GM19328 (cell line): Measurements from ENCODE around the gene DGKI.

Experiments
- ATAC-seq: cut with Tn5 transposase; IDR thresholded peaks from one replicate; pipeline ENCODE4 v1.9.1; 2021; ENCODE audit warnings: mild to moderate bottlenecking, moderate library complexity; ENCODE audit not compliant: unreplicated experiment

The DGKI gene

DNA sequence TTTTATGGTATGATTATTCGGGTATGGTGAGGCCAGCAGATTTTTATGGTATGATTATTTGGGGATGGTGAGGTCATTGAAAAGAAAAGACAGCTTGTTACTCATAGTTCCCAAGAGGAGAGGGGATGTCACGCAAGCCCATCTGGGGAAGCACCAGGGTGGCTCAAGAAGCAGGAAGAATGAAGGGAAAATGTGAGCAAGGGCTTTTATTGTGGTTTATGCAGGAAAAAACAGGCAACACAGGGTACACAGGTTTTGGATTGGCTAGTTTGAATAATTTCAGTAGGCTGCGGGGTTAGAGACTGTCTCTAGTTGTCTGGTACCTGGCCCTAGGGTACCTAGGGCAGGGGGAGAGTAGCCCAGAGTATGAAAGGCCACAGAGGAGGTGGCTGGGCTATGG lies 26.8 kb upstream of the DGKI start:
- ATAC-seq = no peak

DNA sequence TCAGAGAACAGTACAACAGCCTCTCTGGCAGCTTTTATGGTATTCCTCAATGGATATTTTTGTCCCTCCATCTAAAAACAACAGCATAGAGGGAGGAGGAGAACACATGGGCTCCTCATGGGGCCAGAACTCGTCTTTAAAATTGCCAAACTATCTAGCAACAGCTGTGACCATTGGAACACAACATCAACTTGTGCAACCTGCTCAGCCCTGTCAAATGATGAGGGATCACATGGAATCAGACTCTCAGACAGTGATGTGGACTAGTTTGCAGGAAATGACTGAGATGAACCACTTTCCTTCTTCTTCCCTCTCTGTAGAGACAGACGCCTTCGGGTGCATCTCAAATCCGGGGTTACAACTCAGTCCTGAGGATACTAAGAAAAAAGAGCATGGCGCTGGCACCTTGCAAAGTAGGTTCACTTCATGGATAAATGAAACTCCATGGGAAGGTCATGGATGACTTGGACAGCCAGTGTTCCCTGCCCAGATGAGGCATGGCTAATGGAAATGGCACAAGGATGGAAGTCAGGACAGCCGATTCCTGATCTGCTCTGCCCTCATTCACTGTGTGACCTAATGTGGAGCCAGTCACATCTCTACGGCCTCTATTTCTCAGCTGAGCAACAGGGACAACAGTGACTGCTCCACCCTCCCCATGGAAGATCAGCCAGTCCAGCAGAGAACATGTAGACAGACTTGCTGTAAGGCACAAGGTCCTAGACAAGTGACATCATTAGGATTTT lies 24.6 kb upstream of the DGKI start:
- ATAC-seq = no peak

DNA sequence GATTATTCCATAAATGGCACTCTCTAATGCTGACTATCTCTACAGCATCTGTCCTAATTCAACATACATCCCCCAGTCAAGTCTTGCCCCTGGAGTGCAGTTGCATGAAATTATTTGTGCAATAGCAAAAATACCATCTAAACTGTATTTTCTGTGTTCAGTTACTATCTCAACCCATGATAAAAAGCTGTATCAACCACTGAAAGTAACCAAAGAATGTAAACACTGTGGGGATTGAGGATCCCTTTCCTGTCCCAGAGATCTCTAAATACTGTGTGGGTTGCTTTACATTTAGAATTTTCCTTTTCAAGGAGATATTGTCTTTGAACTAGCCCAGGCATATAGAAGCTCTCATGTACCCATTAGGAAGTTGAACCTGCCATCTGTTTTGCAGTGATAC lies 23.9 kb upstream of the DGKI start:
- no peak for ATAC-seq

DNA sequence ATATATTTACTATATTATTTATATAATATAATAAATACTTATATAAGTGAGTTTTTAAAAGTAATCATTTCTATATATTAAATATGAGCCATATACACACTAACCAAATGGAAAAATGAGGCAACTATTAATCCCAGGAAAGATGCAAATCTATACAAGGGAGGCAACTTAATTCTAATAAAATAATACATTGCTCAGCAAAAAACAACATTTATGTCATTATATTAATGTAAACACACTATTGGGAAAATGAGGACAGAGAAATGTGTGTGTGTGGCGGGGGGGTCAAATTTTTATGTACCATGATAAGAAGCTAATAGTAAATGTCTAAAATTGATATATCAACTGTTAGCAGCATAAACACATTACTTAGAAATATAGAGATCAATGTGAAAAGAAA lies 23.3 kb upstream of the DGKI start:
- ATAC-seq = no peak

DNA sequence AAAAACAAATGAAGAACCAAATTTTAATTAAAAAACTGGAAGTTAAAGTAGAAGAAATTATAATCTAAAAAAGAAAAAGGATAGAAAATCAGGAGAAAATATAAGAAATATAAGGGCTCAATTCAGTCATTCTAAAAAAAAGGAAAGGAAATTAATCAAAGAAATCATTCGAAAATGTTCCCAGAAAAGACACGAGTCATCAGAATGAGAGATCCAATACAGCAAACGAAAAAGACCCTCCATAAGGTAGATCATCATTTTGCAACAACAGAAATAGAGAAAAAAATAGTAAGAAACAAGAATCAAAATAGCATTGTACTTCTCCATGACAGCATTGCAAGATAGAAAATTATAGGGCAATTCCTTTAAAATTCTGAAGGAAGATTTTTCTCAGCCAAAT lies 22.5 kb upstream of the DGKI start:
- no peak for ATAC-seq

DNA sequence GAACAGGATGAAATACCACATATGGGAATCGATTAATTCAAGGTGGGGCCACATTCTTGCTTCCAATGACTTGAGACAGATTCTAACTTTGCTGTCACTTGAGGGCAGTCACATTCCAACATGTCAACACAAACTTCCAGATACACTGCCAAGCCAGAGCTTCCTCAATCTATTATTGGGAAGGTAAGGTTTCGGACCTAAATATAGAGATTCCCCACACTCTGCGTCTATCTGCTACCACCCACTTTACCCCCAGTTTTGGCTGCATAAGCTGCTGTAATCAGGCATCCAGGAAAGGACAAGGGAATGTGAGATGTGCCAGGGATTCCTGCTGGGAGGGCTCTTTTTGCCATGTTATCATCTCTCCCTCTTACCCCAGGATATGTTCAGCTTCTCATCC lies 20.5 kb upstream of the DGKI start:
- ATAC-seq = no peak

DNA sequence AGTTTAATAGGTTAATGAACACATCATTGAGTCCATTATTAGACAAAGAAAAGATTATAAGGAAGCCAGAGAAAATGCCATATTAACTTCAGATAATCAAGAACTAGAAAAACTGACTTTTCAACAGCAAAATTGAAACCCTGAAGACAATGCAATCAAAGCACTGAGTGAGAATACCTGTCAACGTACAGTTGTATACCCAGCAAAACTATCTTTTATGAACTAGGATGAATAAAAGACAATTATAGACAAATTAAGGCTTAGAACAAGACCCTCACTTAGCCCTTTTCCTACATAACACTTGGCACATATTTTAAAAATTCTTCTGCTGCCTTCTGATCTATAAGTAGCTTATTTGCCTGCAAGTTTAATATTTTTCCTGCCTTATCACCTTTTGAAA lies 19.0 kb upstream of the DGKI start:
- no peak for ATAC-seq

DNA sequence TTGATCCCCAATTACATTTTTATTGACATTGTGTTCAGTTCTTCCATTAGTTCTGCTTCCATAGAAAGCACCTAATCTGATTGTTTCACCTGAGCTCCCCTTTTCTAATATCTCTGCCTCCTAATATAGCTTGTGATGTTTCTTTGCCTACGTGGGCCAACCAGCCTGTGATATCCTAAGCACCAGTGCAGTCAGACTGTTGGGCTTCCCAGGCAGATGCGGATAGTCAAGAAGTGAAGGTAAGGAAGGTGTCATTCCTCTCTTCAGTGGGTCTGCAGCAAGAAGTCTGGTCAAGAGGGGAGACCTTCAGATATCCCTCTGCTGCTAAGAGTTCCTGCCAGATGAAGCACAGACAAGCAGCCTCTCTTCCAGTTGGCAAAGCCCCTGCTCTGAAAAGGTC lies 16.2 kb upstream of the DGKI start:
- ATAC-seq = no peak

DNA sequence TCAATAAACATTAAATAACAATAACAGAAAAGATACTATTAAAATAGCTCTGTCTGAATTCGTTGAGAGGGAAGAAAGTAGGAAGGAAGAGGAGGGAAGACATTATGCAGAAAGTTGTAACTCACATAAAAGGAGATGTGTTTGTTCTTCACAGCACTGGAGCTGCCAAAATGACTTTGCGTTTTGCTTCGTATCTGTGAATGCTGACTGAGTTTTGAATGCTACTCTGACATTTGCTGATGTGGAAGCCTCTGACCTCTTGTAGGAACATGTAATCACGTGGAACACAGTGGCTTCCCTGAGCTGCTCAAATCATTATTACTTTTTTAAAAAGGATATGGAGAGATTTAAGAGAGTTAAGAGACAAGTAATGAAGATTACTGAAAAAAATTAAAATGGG lies 15.6 kb upstream of the DGKI start:
- ATAC-seq = no peak

DNA sequence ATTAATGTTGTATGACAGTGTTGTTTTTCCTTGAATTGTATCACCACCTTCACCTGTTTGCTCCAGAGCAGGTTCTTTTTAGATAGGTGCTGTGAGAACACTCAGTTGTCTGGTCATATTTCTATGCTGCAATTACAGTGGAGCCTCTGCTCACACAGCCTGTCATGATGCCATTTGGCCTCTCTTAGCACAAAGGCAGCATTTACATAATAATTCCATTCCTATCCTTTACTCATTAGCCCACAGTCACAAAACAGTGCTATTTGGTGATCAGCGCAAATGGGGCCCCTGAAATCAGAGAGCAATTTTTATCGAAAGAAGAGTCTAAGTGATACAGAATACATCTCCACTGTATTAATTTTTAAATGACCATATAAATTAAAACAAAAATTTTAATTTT lies 13.8 kb upstream of the DGKI start:
- no peak for ATAC-seq

DNA sequence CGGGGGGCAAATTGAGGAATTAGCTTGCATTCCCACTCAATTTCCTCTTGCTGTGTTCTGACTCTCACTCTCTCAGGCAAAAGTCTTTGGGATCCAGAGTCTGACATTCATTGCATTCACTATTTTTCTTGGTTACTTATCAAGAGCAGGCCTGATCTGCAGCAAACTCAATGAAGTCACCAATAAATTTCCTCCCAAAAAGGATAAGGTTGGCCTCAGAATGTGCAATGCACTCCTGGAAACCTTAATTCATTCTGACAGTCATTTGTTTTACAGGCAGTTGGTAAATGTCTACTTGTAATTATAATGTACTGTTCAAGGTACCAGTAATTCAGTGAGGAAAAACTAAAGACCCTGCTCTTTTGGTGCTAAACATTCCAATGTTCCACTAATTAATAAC lies 6.3 kb upstream of the DGKI start:
- ATAC-seq = no peak

DNA sequence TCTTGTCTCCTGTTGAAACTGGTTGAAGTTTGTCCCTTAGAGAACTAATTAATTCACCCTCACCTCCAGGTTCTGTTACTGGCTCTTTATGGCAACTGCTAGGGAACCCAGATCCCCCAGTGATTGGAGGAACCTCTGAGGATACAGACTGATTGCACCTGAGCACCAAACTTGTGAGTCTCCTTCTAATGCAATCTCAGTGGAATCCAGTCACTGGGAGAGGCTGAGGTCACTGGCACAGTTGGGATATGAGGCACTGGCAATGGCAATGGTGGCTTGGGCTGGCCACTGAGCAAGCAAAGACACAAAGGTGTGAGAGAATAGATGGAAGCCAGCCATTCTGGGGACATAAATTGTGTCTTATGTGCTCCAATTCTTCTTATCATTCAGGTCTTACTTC lies 5.3 kb upstream of the DGKI start:
- no peak for ATAC-seq

DNA sequence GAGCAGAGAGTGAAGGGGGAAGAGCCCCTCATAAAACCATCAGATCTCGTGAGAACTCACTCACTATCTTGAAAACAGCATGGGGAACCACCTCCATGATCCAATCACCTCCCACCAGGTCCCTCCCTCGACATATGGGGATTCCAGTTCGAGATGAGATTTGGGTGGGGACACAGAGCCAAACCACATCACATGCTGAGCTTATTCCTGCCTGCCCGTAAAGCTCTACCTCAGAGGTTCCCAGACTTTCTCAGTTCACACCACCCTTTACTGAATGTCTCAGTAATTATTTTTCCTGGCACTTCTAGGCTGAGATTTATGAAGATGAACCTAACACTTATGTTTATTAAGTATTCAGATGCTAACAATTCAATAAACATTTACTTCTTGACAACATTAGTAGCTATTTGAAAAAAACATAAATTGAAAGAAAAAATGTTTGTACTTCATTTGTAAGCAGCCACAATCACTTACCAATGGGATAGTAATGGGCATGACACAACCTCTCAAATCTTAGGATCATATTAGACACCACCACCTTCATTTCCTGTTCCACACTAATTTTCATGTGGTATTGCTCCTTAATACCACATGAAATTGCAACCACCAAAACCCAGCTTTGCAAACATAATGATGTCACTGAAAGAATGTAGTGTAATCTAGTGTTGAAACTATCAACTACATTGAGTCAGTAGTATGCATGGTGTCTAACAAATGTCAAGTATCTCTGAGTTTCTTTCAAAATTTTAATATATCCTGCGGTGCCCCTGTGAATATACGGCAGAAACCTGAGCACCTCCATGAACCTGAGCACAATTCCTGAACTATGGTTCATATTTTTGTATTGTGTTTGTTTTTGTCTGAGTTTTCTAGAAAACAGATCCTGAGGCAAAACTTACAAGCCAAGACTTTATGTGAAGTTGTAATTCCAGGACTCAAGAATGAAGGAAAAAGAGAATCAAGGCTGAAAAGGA lies 4.5 kb upstream of the DGKI start:
- ATAC-seq = no peak

DNA sequence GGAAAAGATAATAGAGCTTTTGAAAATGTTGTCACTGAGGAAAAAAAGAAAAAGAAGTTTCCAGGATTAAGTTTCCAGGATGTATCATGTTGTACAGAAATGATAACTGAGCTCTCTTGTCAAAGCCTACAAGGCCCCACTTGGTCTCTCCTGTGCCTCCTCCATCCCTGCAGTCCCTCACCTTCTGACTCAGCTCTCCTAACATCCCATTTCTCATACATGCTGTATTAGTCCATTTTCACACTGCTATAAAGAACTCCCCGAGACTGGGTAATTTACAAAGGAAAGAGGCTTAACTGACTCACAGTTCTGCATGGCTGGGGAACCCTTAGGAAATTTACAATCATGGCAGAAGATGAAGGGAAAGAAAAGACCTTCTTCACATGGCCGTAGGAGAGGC lies 3.8 kb upstream of the DGKI start:
- no peak for ATAC-seq

DNA sequence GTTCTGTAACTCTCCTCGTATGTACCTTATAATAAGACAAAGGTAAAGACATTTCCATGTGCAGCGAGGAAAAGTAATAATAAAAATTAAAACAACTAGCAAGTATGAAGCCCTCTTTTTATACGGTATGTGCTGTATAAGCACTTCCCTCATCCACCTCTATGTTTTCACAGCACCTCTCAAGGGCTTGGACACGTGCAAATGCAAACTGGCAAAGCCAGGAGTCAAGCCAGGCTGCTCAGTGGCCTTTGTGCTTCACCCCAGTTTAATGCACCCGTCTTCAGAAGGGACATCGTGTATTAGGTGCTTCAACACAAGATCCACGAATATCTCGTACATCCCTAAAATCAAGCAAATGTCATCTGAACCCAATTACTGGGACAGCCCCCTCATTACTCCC lies 1.3 kb upstream of the DGKI start:
- no peak for ATAC-seq

DNA sequence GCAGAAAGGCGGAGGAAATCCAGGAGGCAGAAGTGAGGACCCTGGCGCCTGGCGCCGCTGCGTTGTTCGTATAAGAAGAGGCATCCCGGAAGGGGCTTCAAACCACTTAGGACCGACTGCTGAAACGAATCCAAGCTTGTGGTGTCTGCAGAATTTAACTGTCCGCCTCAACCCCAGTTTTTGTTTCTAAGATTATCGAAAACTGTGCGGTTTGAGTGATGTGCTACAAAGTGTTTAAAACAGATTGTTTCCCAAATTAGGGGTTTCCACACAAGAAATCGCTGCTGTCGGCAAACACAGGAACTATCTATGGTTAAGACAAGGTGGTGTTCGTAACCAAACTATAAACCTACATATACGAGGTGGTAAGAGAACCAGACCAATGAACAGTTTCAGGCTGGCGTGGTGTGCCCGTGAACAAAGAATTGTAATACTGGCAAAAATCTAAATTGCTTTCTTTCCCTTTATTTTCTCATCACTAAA lies 835 bp upstream of the DGKI start:
- no peak for ATAC-seq

DNA sequence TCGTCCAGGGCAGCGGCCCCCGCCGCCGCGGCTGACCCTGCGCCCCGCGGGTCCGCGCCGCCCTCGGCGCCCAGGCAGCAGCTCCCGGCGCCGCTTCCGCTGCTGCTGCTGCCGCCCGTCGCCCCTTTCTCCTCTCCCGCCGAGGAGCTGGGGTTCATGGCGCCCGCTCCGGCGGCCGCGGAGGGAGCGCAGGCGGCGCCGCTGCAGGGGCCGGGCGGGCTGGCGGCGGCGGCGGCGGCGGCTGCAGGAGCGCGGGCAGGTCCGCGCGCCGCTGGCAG lies 286 bp downstream of the DGKI start:
- ATAC-seq = no peak

DNA sequence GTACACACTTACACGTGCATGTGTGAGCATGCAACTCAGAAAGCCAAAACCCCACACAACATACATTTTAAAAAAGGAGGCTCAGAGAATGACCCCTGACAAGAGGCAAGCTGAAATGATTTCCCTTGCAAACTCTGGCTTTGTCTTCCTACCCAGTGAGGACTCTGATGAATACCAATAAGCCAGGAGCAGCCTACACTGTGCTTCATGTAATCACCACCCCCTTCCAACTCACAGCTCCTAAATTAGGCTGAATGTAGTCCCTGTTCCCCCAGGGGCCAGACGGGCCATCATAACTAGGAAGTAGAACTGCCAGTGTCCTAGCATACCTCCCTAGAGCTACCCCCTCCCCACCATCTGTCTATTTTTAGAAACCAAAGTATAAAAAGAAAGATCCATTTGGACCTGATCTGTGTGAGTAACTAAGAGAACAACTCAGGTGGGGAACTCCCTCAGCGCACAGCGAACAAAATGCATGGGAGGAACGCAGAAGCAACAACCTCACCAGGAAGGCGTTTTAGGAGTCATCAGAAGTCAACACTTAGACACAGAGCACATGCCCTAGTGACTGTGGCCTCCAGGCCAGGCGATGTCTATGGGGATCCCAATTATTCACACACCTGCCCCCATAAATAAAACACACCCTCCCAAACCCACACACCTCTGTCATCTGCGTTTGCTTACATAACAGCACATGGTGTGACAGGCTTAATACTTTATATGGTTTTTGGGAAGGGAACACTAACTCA lies 1.9 kb downstream of the DGKI start:
- ATAC-seq = no peak

DNA sequence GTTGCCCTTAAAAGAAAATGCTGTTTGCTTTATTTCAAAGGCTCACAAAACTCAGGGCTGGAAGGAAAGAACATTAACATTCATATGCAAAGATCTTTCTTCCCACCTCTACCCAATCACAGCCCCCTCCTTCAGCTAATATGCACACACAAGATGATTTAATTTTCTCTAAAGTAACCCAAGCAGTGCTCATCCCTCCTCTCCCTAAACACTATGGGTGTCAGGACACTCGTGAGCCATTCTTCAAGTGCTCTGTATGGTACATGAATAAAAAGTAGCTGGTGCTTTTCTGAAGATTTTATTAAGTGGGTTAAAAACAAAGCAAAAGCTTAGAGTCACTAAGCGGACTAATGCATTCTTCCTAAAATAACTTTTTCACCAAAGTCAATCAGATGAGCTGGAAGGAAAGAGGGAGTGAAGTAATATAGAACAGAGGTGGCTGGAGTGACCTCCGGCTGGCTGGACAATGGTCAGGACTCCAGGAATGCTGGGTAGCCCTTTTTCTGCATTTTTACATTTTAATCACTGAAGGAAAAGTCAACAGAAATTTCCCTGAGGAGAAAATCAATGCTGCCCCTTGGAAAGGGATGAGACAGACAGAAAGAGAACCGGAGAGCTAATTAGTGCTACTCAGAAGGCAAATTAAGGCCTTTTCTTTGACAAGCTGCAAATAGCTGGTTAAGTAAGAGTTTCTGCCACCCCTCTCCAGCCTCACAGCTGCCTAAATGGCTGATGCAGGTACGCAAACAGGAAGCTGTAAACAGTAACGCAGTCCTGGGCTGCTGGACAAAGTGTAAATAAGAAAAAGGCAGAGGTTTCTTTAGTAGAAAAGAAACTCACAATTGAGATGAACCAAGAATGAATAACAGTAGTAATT lies 6.6 kb downstream of the DGKI start:
- no peak for ATAC-seq

DNA sequence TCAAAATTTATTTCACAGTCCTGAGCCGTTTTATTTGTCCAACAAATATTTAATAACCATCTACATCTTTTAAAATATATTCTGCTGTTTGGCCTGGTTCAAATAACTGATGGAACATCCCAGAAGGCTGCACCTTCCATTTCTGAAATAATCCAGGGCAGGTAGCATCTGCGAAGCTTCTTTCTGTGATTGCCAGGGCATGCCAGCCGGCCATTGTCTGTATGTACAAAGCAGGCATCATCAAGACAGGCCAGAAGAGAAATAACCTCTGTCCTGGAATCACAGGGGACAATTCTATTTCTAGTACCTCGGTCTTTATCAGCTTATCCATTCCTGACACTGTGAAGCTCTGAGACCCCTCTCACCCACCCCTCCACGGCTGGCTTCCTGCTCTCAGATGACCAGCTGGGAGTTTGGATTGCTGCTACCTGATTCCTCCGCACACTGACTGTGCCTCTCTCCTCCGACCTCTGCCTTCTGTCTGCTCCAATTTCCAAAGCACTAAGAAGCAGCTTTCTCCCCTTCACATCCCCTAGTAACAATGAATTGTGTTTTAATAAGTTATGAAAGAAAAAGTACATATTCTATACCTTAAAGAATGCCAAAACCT lies 8.0 kb downstream of the DGKI start:
- no peak for ATAC-seq
